Activated naive CD8-positive, alpha-beta T cell treated with anti-CD3 and anti-CD28 coated beads for 36 hours (primary cell): ENCODE data around the gene GRHPR. TPM values are rescaled to one million over a fixed set of nuclear protein-coding genes. Genes with fewer than 3 reads are reported as not detected.
A peak's percentile ranks its signal among the peaks of the same experiment; 100 is the strongest.
"Not testable (repeated sequence)": the region's sequence is repeated elsewhere in the genome, so short reads cannot be mapped to it uniquely, and the experiment has no call there.

Experiments
- DNase-seq: peaks from one replicate; pipeline ENCODE4 v3.0.0; 2021
- H3K27ac Mint-ChIP-seq: one replicate; pipeline ENCODE4 v1.8.0; 2022; ENCODE audit warnings: mild to moderate bottlenecking, moderate library complexity, mixed read lengths
- H3K27me3 Mint-ChIP-seq: one replicate; pipeline ENCODE4 v1.8.0; 2022; ENCODE audit warnings: mild to moderate bottlenecking, mixed read lengths
- H3K36me3 Mint-ChIP-seq: one replicate; pipeline ENCODE4 v1.8.0; 2021; ENCODE audit warnings: mild to moderate bottlenecking, mixed read lengths
- H3K4me1 Mint-ChIP-seq: one replicate; pipeline ENCODE4 v1.8.0; 2021; ENCODE audit warnings: mixed read lengths
- H3K4me3 Mint-ChIP-seq: one replicate; pipeline ENCODE4 v1.8.0; 2022; ENCODE audit warnings: mild to moderate bottlenecking, moderate library complexity, mixed read lengths
- H3K9me3 Mint-ChIP-seq: one replicate; pipeline ENCODE4 v1.8.0; 2022; ENCODE audit warnings: mixed read lengths
- total RNA-seq, 2 experiments: library from RNA; stranded (reverse); gene quantifications; one replicate each; pipeline ENCODE4 v1.2.3, GENCODE V29; 2021

GRHPR gene
- total RNA-seq, 2 experiments from 2014 or later = 79.5 to 82.0 TPM

- Mint-ChIP-seq H3K4me3 (no peak overlapping the region), H3K36me3 (peaks cover 19% of the 10 kb centered on the region), H3K27me3 (no peaks in the 10 kb centered on the region), H3K27ac (peak overlapping the region; percentile 66), H3K4me1 (peaks cover 24% of the 10 kb centered on the region), H3K9me3 (no peaks in the 10 kb centered on the region)
- DNase-seq = no peak
Measured at GRCh38 chr9:37425298-37425752, 2.8 kb downstream of the GRHPR start.

GRCh38 chr9:37426431-37426830, 3.9 kb downstream of the GRHPR start:
- Mint-ChIP-seq H3K27ac (peak overlapping the region; percentile 18), H3K36me3 (peaks cover 19% of the 10 kb centered on the region), H3K4me1 (peaks cover 24% of the 10 kb centered on the region)
- not testable (repeated sequence) for H3K4me3 Mint-ChIP-seq, H3K9me3 Mint-ChIP-seq, DNase-seq, H3K27me3 Mint-ChIP-seq

GRCh38 chr9:37426846-37427245, 4.3 kb downstream of the GRHPR start:
- H3K9me3 Mint-ChIP-seq = no peaks in the 10 kb centered on the region
- H3K27ac Mint-ChIP-seq = no peak overlapping the region
- no peak overlapping the region for H3K4me3 Mint-ChIP-seq
- peaks cover 21% of the 10 kb centered on the region for H3K4me1 Mint-ChIP-seq
- DNase-seq = no peak
- no peaks in the 10 kb centered on the region for H3K27me3 Mint-ChIP-seq
- peaks cover 19% of the 10 kb centered on the region for H3K36me3 Mint-ChIP-seq

- no peak for DNase-seq
- Mint-ChIP-seq H3K9me3 (no peaks in the 10 kb centered on the region), H3K27ac (no peak overlapping the region), H3K36me3 (peaks cover 16% of the 10 kb centered on the region), H3K4me1 (peaks cover 20% of the 10 kb centered on the region), H3K27me3 (no peaks in the 10 kb centered on the region), H3K4me3 (no peak overlapping the region)
Measured at GRCh38 chr9:37428345-37428744, 5.8 kb downstream of the GRHPR start.

- H3K9me3 Mint-ChIP-seq = no peaks in the 10 kb centered on the region
- no peak overlapping the region for H3K27ac Mint-ChIP-seq
- peaks cover 18% of the 10 kb centered on the region for H3K36me3 Mint-ChIP-seq
- H3K4me1 Mint-ChIP-seq = peaks cover 13% of the 10 kb centered on the region
- H3K27me3 Mint-ChIP-seq = no peaks in the 10 kb centered on the region
- no peak overlapping the region for H3K4me3 Mint-ChIP-seq
- DNase-seq = no peak
Measured at GRCh38 chr9:37429441-37430285, 7.2 kb downstream of the GRHPR start.

GRCh38 chr9:37430841-37431597, 8.5 kb downstream of the GRHPR start:
- Mint-ChIP-seq H3K27me3 (no peaks in the 10 kb centered on the region), H3K9me3 (no peaks in the 10 kb centered on the region), H3K36me3 (peaks cover 18% of the 10 kb centered on the region), H3K27ac (peak overlapping the region; percentile 51), H3K4me3 (no peak overlapping the region), H3K4me1 (peaks cover 6% of the 10 kb centered on the region)
- DNase-seq = no peak

- DNase-seq = no peak
- H3K36me3 Mint-ChIP-seq = peaks cover 10% of the 10 kb centered on the region
Measured at GRCh38 chr9:37432020-37432419, 9.5 kb downstream of the GRHPR start.

GRCh38 chr9:37433867-37434371, 11.4 kb downstream of the GRHPR start:
- Mint-ChIP-seq H3K4me1 (peaks cover 4% of the 10 kb centered on the region), H3K9me3 (no peaks in the 10 kb centered on the region), H3K27ac (no peak overlapping the region), H3K4me3 (no peak overlapping the region), H3K36me3 (peaks cover 5% of the 10 kb centered on the region), H3K27me3 (no peaks in the 10 kb centered on the region)
- no peak for DNase-seq

More at GRCh38 chr9:37432020-37432419, 9.5 kb downstream of the GRHPR start:
- Mint-ChIP-seq H3K9me3 (no peaks in the 10 kb centered on the region), H3K27ac (no peak overlapping the region), H3K4me1 (peaks cover 4% of the 10 kb centered on the region), H3K27me3 (no peaks in the 10 kb centered on the region), H3K4me3 (no peak overlapping the region)

- no peak for DNase-seq
- H3K4me1 Mint-ChIP-seq = peaks cover 4% of the 10 kb centered on the region
- H3K27me3 Mint-ChIP-seq = no peaks in the 10 kb centered on the region
- H3K4me3 Mint-ChIP-seq = no peak overlapping the region
- H3K36me3 Mint-ChIP-seq = peaks cover 10% of the 10 kb centered on the region
- H3K9me3 Mint-ChIP-seq = no peaks in the 10 kb centered on the region
- no peak overlapping the region for H3K27ac Mint-ChIP-seq
Measured at GRCh38 chr9:37436540-37436939, 14.0 kb downstream of the GRHPR start.

GRCh38 chr9:37437010-37437409, 14.5 kb downstream of the GRHPR start:
- H3K27ac Mint-ChIP-seq = no peak overlapping the region
- no peak overlapping the region for H3K4me3 Mint-ChIP-seq
- peaks cover 4% of the 10 kb centered on the region for H3K4me1 Mint-ChIP-seq
- no peak for DNase-seq
- H3K27me3 Mint-ChIP-seq = no peaks in the 10 kb centered on the region
- H3K9me3 Mint-ChIP-seq = no peaks in the 10 kb centered on the region
- peaks cover 14% of the 10 kb centered on the region for H3K36me3 Mint-ChIP-seq

GRCh38 chr9:37437621-37438020, 15.1 kb downstream of the GRHPR start:
- H3K27ac Mint-ChIP-seq = peak overlapping the region; percentile 11
- peaks cover 14% of the 10 kb centered on the region for H3K36me3 Mint-ChIP-seq
- no peaks in the 10 kb centered on the region for H3K9me3 Mint-ChIP-seq
- peaks cover 2% of the 10 kb centered on the region for H3K4me1 Mint-ChIP-seq
- no peaks in the 10 kb centered on the region for H3K27me3 Mint-ChIP-seq
- H3K4me3 Mint-ChIP-seq = no peak overlapping the region
- DNase-seq = no peak

- Mint-ChIP-seq H3K36me3 (peaks cover 14% of the 10 kb centered on the region), H3K27me3 (no peaks in the 10 kb centered on the region), H3K9me3 (no peaks in the 10 kb centered on the region), H3K4me3 (no peak overlapping the region), H3K4me1 (no peaks in the 10 kb centered on the region), H3K27ac (no peak overlapping the region)
- DNase-seq = no peak
Measured at GRCh38 chr9:37438359-37438758, 15.9 kb downstream of the GRHPR start.

GRCh38 chr9:37441776-37442370, 19.4 kb downstream of the GRHPR start:
- Mint-ChIP-seq H3K4me1 (peaks cover 6% of the 10 kb centered on the region), H3K27me3 (no peaks in the 10 kb centered on the region), H3K27ac (no peak overlapping the region), H3K36me3 (peaks cover 24% of the 10 kb centered on the region), H3K9me3 (no peaks in the 10 kb centered on the region), H3K4me3 (no peak overlapping the region)
- DNase-seq = no peak

- Mint-ChIP-seq H3K27me3 (no peaks in the 10 kb centered on the region), H3K36me3 (peaks cover 25% of the 10 kb centered on the region), H3K4me3 (no peak overlapping the region), H3K27ac (no peak overlapping the region), H3K9me3 (no peaks in the 10 kb centered on the region), H3K4me1 (peaks cover 9% of the 10 kb centered on the region)
- DNase-seq = no peak
Measured at GRCh38 chr9:37442556-37442955, 20.1 kb downstream of the GRHPR start.

- Mint-ChIP-seq H3K9me3 (no peaks in the 10 kb centered on the region), H3K27me3 (no peaks in the 10 kb centered on the region), H3K4me1 (peaks cover 11% of the 10 kb centered on the region), H3K27ac (no peak overlapping the region), H3K4me3 (no peak overlapping the region), H3K36me3 (peaks cover 24% of the 10 kb centered on the region)
- DNase-seq = no peak
Measured at GRCh38 chr9:37443566-37443965, 21.1 kb downstream of the GRHPR start.
